ENCODE measurements around the gene TNFRSF14.

TNFRSF14 gene

GRCh38 chr1:2518528-2518927 is 37.6 kb upstream of the TNFRSF14 start:
- H3K27ac ChIP-seq, result no peak overlapping the region
- TF ChIP-seq CTCF (conservative IDR thresholded peaks at IDR 0.05), result no peak
- no peak for TF ChIP-seq ZFX (IDR thresholded peaks at IDR 0.05)

DNA sequence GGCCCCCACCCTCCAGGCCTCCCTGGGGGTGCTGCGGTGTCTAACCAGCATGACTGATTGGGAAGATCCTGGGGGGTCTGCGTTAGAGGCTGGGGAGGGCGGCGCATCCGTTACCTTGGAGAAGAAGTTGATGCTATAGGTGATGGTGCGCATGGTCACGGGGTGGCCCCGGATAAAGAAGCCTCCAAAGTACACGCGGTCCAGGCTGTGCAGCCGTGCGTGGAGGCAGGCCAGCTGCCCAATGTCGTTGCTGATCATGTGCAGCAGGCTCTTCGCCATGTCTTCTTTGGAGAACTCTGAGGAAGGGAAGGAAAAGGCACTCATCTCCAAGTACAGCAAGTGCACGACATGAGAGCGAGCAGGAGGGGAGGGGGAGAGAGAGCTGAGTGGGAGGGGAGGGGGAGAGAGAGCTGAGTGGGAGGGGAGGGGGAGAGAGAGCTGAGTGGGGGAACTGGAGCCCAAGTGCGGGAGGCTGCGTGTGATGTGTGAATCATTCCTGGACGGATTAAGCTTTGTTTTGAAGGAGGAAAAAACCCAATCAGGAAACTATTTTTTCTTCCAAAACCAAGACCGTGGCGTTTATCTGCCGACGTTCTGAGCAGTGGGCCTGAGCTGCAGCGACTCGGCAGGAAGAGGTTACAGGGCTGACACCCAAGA is 37.0 kb upstream of the TNFRSF14 start:
- H3K27ac ChIP-seq, result no peak overlapping the region
- no peak for TF ChIP-seq CTCF (conservative IDR thresholded peaks at IDR 0.05)
- TF ChIP-seq ZFX (IDR thresholded peaks at IDR 0.05), result no peak

- no peak overlapping the region for H3K27ac ChIP-seq
- TF ChIP-seq CTCF (conservative IDR thresholded peaks at IDR 0.05), result no peak
- TF ChIP-seq ZFX (IDR thresholded peaks at IDR 0.05), result no peak
Measured at GRCh38 chr1:2519729-2520128, 36.4 kb upstream of the TNFRSF14 start.

DNA sequence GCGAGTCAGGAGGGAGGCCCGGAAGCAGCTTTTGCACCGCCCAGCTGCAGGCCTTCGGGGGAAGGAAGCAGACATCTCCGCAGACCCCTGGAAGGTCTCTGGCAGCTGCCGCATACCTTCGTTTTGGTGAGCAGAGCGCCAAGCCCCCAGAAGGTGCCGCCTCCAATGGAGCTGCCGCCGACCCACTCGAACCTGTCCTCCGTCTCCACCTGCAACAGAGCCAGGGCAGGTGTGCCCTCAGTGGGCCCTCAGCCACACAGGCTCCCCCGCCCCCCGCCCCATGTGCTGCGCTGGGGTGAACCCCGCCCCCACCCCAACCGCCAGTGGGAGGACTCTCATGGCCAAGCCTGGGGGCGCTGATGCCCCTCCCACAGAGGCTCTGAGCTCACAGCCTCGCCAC is 36.0 kb upstream of the TNFRSF14 start:
- H3K27ac ChIP-seq, result no peak overlapping the region
- TF ChIP-seq ZFX (IDR thresholded peaks at IDR 0.05), result no peak
- TF ChIP-seq CTCF (conservative IDR thresholded peaks at IDR 0.05), result no peak

- no peak overlapping the region for H3K27ac ChIP-seq
- TF ChIP-seq CTCF (conservative IDR thresholded peaks at IDR 0.05) (no peak), ZFX (IDR thresholded peaks at IDR 0.05) (no peak)
Measured at GRCh38 chr1:2520806-2521205, 35.4 kb upstream of the TNFRSF14 start.

GRCh38 chr1:2522230-2522629 is 33.9 kb upstream of the TNFRSF14 start:
- no peak for TF ChIP-seq ZFX (IDR thresholded peaks at IDR 0.05)
- TF ChIP-seq CTCF (conservative IDR thresholded peaks at IDR 0.05), result no peak
- H3K27ac ChIP-seq, result no peak overlapping the region

- H3K27ac ChIP-seq, result peak overlapping the region; percentile 85
- TF ChIP-seq ZFX (IDR thresholded peaks at IDR 0.05) (no peak), CTCF (conservative IDR thresholded peaks at IDR 0.05) (no peak)
Measured at GRCh38 chr1:2523191-2523890, 32.8 kb upstream of the TNFRSF14 start.
